Spleen (tissue), 11 donors: ENCODE results near the gene DPH2. TPM values are rescaled to one million over a fixed set of nuclear protein-coding genes. Genes with fewer than 3 reads are reported as not detected.

Source experiments
- DNase-seq: peaks from one replicate; pipeline ENCODE4 v3.0.0-alpha.2; 2020
- H3K27ac ChIP-seq, 8 donors: fragments of 200-600 bp; sonication (generic) in 7 of 8; 1 replicate in 4 of 8; 2 replicates in 4 of 8; pipeline versions ENCODE4 v1.5.0 to v1.8.0; 2016 to 2021; ENCODE audit warnings: inconsistent platforms in 4 of 8, mild to moderate bottlenecking in 4 of 8, moderate library complexity in 1 of 8
- H3K27me3 ChIP-seq, 7 donors: fragments of 200-600 bp; sonication (generic) in 6 of 7; replicated peaks in 1 of 7; 1 replicate in 4 of 7; 2 replicates in 3 of 7; pipeline versions ENCODE4 v1.5.0 to v1.8.0; 2016 to 2021; ENCODE audit warnings: inconsistent platforms in 3 of 7, mild to moderate bottlenecking in 1 of 7
- H3K36me3 ChIP-seq, 6 donors: fragments of 200-600 bp; sonication (generic) in 5 of 6; 1 replicate in 4 of 6; 2 replicates in 2 of 6; pipeline versions ENCODE4 v1.5.0 to v1.8.0; 2016 to 2021; ENCODE audit warnings: inconsistent platforms in 2 of 6
- H3K4me1 ChIP-seq, 6 donors: fragments of 200-600 bp; sonication (generic) in 5 of 6; 1 replicate in 3 of 6; 2 replicates in 3 of 6; pipeline versions ENCODE4 v1.5.0 to v1.8.0; 2016 to 2021; ENCODE audit warnings: inconsistent platforms in 3 of 6
- H3K4me3 ChIP-seq, 8 donors: fragments of 200-600 bp; sonication (generic) in 7 of 8; 1 replicate in 4 of 8; 2 replicates in 4 of 8; pipeline versions ENCODE4 v1.5.0 to v1.8.0; 2016 to 2021; ENCODE audit warnings: inconsistent platforms in 4 of 8, mild to moderate bottlenecking in 4 of 8, moderate library complexity in 2 of 8
- H3K9me3 ChIP-seq, 8 donors: fragments of 200-600 bp; sonication (generic) in 7 of 8; 1 replicate in 4 of 8; 2 replicates in 4 of 8; pipeline versions ENCODE4 v1.5.0 to v1.8.0; 2016 to 2021; ENCODE audit warnings: inconsistent platforms in 4 of 8
- CTCF ChIP-seq, 11 experiments: fragments of 200-600 bp in 7 of 11; fragments of 450-650 bp in 4 of 11; sonication (generic) in 4 of 11; IDR thresholded peaks in 8 of 11; conservative IDR thresholded peaks in 3 of 11; 1 replicate in 7 of 11; 2 replicates in 4 of 11; pipeline versions ENCODE4 v1.4.0 to v1.8.0; 2016 to 2021; ENCODE audit warnings: antibody characterized with exemption in 11 of 11, inconsistent platforms in 4 of 11, mild to moderate bottlenecking in 1 of 11
- POLR2A ChIP-seq, 3 donors: fragments of 450-650 bp; IDR thresholded peaks; one replicate each; pipeline ENCODE4 v1.5.1; 2017; ENCODE audit warnings: antibody characterized with exemption in 3 of 3, mild to moderate bottlenecking in 1 of 3
- POLR2AphosphoS5 ChIP-seq, 3 donors: sonication (generic); formaldehyde crosslinking; IDR thresholded peaks; one replicate each; pipeline ENCODE4 v1.5.1; 2017; ENCODE audit warnings: antibody characterized with exemption in 3 of 3
- WGBS, 5 donors: extraction: QIAGEN DNeasy Blood & Tissue Kit in 3 of 5; methylation state at CpG; one replicate each; pipeline versions ENCODE4 v1.1.5 to v1.1.7; 2013 to 2018; 5-methylcytosine and 5-hydroxymethylcytosine counted together
- intact Hi-C: fragments of 100-400 bp; cut with DNase I; formaldehyde crosslinking; loops from one replicate; pipeline ENCODE4 v1.15.0; 2023; ENCODE audit warnings: low total_unique reads
- polyA plus RNA-seq, 3 donors: library from polyadenylated mRNA; stranded (reverse); fragments of 200-250 nt; gene quantifications; one replicate each; pipeline ENCODE4 v1.2.1, GENCODE V29; 2013
- total RNA-seq, 7 donors: library from RNA; depleted of rRNA in 3 of 7; stranded (reverse); fragments of >200 nt in 3 of 7; fragmentation: NEBNext Ultra II Directional in 4 of 7; extraction: Animal tissue kit (Norgen Biotek cat#: 25700) in 4 of 7; gene quantifications; one replicate each; pipeline versions ENCODE4 v1.1.0 to v1.2.1, GENCODE V29; 2016 to 2021
- donor health status: healthy with polysubstance abuse.
- donor health status: DM: no; HTN: no; CAD: no; lungs with moderate emphysema.
- donor health status: DM: no; HTN: no; CAD: no.
- donor health status: Bipolar disorder and iron deficiency.
- donor health status: healthy.
- donor health status: DM: no; HTN: no; CAD: no.
- donor health status: DM: yes; HTN: yes; CAD: no.

Gene DPH2
- total and polyA plus RNA-seq, 10 donors = 15.7 to 36.5 (median 24.5) TPM

- 0 to 2% (median 1%) methylated on average over 36 to 74 of the region's 74 CpGs for WGBS, 5 donors
- intact Hi-C loops = no loop called here
- peaks cover 20 to 51% (median 38%) of the 10 kb centered on the region in 6 donors for H3K4me1 ChIP-seq
Measured at GRCh38 chr1:43946236-43947060, 23.4 kb upstream of the DPH2 start, which contains the start of gene IPO13. TSS of gene IPO13 (plus strand) at chr1:43946950. CDS start at chr1:43947601, 651 bp downstream.

DNA sequence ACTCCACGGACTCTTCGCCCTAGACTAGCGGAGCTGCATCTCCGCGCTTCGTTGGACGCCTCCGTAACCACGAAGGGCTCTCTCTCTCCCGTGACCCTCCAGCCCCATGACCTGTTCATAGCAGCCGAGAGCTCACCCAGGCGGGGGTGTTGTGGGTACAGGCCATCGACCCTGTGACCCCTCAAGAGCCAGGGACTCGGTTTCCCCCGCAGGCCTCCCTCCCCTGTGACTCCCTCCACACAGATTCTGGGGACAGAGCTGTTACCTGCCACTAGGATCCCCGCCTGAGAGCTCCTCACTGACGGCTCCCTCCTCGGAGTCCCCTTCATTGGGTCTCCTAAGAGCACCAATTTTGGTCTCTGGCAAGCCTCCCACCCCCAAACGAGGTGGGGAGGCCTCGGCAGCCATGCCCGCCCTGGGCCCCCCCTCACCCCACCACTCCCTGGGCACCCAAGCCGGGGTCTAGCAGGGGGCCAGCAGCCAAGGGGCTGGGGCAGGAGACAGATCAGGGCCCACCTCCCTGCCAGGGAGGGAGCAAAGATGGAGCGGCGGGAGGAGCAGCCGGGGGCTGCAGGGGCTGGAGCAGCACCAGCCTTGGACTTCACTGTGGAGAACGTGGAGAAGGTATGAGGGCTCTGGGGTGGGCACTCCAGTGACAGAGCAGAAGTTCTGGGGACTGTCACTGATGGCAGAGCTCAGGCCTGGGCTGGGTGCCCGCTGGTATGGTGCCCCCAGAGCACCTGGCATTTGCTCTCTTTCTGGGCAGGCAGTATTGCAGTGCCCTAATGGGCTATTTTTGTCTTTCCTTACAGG, 22.5 kb upstream of the DPH2 start:
- TF ChIP-seq CTCF (IDR thresholded peaks at IDR 0.05 in 8 of 11, conservative IDR thresholded peaks at IDR 0.05 in 3 of 11) = no peak
- no peak for TF ChIP-seq POLR2A (IDR thresholded peaks at IDR 0.05)
- TF ChIP-seq POLR2AphosphoS5 (IDR thresholded peaks at IDR 0.05) = no peak
- Histone ChIP-seq H3K27me3 (no peaks in the 10 kb centered on the region), H3K4me3 (peak overlapping the region; percentile 62 to 83 (median 70)), H3K9me3 (no peaks in the 10 kb centered on the region), H3K36me3 (peaks cover 0 to 25% (median 9%) of the 10 kb centered on the region in 6 donors), H3K4me1 (peaks cover 20 to 51% (median 38%) of the 10 kb centered on the region in 6 donors), H3K27ac (peak overlapping the region; percentile 90 to 99 (median 96))
- DNase-seq = peak; percentile 87
- intact Hi-C loops = no loop called here
- WGBS, 5 donors = 4 to 20% (median 10%) methylated on average over 20 to 27 of the region's 27 CpGs

More at GRCh38 chr1:43946236-43947060, 23.4 kb upstream of the DPH2 start, which contains the start of gene IPO13:
- Histone ChIP-seq H3K4me3 (peak within 1 kb of the TSS; percentile 62 to 83 (median 70)), H3K27ac (peak within 1 kb of the TSS; percentile 90 to 99 (median 96)), H3K36me3 (peaks cover 0 to 25% (median 9%) of the 10 kb centered on the region in 6 donors), H3K9me3 (no peaks in the 10 kb centered on the region), H3K27me3 (no peaks in the 10 kb centered on the region)
- DNase-seq = peak; percentile 99
- TF ChIP-seq POLR2AphosphoS5 (IDR thresholded peaks at IDR 0.05) = peak; percentile 78 to 93 (median 85)
- peak in 1 of 3 donors; percentile 50 for TF ChIP-seq POLR2A (IDR thresholded peaks at IDR 0.05)
- peak; percentile 75 to 91 (median 83) for TF ChIP-seq CTCF (IDR thresholded peaks at IDR 0.05 in 8 of 11, conservative IDR thresholded peaks at IDR 0.05 in 3 of 11)

DNA sequence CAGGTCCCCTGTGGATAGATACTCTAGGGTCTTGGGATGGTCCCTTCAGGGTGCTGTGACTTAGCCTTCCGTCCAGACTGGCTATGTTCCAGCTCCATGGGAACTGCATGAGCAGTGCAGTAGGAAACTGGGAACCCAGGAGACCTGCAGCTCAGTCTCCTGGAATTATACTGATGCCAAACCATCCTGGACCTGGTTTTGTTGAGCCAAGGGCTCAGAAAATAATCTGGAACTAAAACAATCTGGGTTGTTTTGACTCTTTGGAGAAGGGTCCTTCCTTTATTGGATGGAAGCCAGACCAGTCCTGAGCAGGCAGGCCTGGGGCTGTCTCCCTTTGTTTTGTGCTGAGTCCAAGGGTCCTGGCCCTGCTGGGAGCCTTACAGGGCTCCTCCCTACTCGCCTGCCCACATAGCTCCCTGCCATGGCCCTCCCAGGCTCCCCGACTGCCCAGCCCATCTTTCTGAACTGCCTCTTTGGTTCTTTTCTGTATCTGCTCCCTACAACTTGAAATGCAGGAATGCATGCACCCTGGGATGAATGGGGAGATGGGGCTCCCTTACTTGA, 21.9 kb upstream of the DPH2 start:
- DNase-seq = no peak
- Histone ChIP-seq H3K27ac (peak overlapping the region in 2 of 8 donors; percentile 96 to 97), H3K27me3 (no peaks in the 10 kb centered on the region), H3K4me3 (peak overlapping the region in 7 of 8 donors; percentile 62 to 83 (median 69)), H3K4me1 (peaks cover 20 to 51% (median 38%) of the 10 kb centered on the region in 6 donors), H3K36me3 (peaks cover 0 to 27% (median 9%) of the 10 kb centered on the region in 6 donors), H3K9me3 (no peaks in the 10 kb centered on the region)
- WGBS, 5 donors = 45 to 68% (median 63%) methylated on average over 3 of the region's 3 CpGs
- intact Hi-C loops = no loop called here
- no peak for TF ChIP-seq POLR2A (IDR thresholded peaks at IDR 0.05)
- TF ChIP-seq CTCF (IDR thresholded peaks at IDR 0.05 in 8 of 11, conservative IDR thresholded peaks at IDR 0.05 in 3 of 11) = no peak
- TF ChIP-seq POLR2AphosphoS5 (IDR thresholded peaks at IDR 0.05) = no peak
